HG02938 (cell line): ENCODE results near the gene NPDC1.

Experiments used
- ATAC-seq: cut with Tn5 transposase; IDR thresholded peaks from one replicate; pipeline ENCODE4 v1.9.1; 2021; ENCODE audit warnings: mild to moderate bottlenecking, moderate library complexity; ENCODE audit not compliant: unreplicated experiment

Gene NPDC1

DNA sequence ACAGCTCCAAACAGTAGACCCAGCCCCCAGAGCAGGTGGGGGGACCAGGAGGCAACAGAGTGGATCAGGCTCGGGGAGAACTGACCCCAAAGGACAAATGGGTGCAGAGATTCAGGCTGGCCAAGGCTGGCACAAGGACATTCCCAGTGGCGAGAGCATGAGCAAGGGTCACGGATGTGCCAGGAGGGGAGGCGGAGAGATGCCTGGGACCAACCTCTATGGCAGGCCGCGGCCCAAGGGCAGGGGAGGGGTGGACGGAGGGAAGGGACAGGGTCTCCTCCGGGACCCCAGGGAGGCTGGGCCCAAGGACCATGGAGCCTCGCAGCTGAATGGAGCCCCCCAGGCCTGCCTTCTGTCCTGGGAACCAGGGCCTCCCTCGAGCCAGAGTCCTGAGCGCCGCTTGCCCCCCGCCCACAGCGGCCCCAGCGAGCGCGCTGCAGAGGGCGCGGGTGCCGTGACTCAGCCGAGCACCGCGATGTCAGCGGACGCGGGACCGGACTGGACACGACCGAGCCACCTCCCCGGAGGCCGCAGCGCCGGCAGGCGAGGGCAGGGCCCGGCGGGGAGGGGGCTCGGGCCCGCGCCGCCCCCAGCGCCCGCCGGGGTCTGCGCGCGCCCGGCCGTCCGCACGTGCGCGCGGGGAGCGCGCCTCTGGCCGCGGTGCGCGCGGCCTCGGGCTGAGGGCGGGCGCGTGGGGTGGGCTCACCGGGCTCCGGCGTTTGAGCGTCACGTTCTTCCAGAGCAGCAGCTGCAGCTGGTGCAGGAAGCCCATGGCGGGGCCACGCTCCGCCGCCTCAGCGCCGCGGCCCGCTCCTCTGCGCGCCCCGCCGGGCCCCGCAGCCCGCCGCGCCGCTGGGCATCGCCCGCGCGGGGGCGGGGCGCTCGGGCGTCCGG lies 18.4 kb downstream of the NPDC1 start, which contains the start of gene ABCA2:
Gene ABCA2 (minus strand): TSS at position 869 of the 894 bp plus-strand sequence. CDS start 97 bp downstream, at position 772.
- no peak for ATAC-seq

DNA sequence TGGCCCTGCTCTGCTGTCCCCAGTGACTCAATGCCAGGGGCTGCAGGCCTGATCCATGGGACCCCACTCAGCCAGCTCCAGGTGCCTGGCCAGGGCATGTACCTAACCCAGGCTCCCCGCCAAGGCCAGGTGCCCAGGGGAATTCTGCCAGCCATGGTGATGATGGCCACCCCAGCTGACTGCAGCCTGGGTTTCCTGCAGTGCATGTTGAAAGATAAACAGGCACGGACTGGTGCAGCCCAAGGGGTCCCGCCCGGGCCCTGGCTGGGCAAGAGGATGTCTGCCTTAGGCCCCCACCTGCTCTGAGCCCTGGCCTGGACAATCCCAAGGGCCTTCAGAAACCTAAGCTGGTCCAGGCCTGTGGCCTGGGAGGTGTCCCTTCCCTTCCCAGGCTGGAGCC lies 19.1 kb downstream of the NPDC1 start:
- no peak for ATAC-seq

DNA sequence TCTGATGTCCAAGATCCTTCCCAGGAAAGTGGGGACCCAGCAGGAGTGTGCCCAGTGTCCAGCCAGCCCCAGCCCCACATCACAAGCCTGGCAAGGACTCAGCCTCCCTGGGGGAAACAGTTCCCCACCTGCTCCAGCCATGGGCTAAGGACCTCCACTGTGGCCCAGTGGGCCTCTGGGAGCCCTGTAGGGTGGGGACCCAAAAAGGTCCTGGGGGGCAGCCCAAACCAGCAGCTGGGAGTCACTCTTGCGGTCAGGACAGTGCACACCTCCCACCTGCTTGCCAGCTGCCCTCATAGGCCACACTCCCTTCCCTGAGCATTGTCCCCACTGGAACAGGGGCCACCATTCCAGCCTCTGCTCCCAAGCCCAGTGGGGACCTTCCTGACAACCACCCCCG lies 19.6 kb downstream of the NPDC1 start:
- ATAC-seq = no peak

DNA sequence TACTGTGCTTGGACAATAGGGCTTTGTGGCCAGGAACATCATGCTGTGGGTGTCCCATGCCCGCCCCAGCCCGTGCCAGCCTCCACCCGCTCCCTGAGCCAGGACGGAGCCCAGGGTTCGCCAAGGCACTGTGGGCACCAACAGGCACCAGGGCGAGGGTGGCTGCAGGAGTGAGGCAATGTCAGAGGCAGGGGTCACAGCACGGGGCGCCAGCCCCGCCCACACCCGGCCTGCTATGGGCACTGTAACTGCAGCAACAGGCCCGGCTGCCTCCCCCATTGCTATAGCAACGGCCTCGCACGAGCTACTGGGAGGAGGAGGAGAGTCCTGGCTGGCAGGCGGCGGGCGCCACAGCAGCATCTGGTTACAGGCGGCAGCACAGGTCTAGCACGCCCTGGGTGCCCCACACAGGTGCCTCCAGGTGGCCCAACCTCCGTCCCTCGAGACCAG lies 20.4 kb downstream of the NPDC1 start:
- no peak for ATAC-seq

DNA sequence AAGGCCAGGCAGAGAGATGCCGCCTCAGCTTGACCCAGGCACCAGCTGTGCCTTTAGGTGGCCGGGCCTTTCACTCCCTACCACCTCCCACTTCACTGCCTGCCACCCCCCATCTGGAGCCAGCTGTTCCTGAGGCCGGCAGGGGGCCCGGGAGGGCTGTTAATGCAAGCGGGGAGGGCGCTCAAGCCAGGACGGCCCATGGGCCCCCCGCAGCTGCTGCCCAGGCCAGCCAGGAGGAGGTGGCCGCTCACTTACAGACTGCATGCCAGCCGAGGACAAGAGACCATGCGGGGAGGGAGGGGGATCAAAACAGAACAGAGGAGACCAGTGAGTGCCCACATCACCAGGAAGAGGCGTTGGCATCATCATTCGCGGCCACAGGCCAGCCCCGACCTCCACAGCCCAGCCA lies 22.4 kb downstream of the NPDC1 start:
- no peak for ATAC-seq

DNA sequence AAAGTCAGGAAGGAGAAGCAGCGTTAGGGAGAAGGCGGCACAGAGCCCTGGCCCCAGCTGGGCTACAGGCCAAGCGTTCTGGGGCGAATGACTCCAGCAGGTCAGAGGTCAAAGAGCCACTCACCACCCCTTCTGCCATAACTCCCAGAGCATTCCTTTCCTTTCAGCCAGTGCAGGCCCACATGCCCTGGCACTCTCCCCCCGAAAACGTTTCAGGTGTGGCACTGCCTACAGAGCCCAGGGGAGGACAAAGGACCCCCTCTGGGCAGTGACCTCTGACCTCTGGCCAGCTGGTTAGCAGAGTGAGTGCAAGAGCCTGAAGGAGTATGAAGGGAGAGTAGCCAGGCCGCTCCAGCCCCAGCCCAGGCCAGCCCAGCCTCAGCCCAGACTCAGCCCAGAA lies 22.8 kb downstream of the NPDC1 start:
- ATAC-seq = no peak

DNA sequence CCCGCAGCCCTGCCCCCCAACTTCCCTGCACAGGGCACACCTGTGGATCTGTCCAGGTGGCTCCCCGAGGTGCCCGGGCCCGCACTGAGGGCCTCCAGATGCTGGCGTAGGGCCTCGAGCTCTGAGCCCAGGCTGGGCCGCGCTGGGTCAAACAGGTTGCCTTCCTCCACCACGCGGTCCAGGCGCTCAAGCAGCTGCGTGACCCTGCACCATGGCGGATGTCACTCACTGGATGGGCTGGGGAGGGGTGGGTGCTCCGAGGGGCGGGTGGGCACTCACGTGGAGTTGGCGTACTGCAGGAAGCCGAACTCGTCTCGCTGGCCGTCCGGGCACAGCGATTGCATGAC lies 23.3 kb downstream of the NPDC1 start:
- no peak for ATAC-seq

DNA sequence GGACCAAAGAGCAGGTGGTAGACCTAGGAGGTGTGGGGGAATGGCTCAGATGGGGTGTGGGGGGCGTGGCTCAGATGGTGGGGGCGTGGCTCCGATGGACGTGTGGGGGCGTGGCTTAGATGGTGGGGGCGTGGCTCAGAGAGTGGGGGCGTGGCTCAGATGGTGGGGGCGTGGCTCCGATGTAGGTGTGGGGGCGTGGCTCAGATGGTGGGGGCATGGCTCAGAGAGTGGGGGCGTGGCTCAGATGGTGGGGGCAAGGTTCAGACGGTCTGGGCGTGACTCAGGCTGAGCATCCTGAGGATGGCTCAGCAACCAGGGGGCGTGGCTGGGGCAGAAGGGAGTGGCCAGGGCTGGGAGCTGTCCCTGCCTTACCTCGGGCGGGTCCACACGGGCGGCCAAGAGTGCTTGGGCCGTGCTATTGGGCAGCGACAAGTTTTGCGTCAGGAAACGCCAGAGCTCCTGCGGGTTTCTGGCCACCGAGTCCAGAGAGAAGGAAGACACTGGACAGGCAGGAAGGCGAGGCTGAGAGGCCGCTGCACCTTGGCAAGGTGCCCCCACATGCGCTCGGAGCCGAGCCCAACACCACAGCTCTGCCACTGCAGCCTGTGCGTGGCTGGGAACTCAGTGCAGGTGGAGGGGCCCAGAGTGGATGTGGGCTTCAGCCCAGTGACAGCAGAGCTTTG lies 23.9 kb downstream of the NPDC1 start:
- ATAC-seq = no peak

DNA sequence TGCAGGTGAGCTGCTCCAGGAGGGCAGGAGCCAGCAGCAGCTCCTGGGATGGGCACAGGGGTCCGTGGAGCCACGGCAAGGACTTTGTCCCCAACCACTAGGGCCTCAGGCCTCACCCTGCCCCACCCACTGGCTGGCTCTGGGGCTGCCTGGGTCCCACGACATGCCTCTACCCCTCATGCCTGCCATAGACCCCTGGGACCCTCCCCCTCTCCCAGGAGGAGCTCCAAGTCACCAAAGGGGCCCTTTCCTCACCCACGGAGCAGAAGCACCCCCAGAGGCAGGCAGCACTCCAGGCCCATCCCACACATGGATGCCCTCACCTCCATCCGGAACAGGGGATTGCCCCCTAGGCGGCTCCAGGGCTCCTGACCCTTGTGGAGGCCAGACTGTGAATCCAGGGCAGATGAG lies 24.4 kb downstream of the NPDC1 start:
- no peak for ATAC-seq

DNA sequence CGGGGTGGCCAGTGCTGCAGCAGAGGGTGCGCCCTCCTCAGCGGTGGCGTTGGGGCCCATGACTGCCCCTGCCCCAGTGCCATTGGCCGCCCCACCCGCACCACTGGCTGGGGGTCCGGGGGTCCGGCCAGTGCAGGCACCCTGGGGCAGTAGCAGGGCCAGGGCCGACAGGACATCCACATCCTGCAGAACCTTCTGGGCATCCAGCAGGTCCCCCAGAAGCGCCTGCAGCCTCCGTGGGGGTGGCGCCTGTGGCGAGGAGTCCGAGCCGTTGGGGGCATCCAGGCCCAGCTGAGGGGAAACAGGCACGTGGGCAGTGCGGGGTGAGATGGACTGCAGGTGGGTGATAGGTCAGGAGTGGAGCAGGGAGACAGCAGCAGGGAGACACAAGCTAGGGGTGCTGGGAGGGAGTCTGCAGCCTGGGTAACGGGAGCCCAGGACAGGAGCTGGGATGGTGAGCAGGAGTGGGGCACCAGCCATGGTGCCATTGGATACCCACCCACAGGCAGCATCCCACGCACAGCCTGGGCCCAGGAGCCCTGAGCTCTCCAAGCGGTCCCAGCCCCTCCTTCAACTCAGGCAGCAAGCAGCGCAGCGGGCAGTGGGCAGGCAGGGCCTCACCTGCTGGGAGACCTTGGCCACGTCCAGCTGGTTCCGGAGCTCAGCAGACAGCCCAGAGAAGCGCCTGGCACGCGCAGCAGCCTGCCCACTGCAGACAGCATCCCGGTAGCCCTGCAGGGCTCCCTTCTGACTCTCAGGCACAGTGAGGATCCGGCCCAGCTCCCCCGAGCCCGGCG lies 25.0 kb downstream of the NPDC1 start:
- ATAC-seq = no peak

DNA sequence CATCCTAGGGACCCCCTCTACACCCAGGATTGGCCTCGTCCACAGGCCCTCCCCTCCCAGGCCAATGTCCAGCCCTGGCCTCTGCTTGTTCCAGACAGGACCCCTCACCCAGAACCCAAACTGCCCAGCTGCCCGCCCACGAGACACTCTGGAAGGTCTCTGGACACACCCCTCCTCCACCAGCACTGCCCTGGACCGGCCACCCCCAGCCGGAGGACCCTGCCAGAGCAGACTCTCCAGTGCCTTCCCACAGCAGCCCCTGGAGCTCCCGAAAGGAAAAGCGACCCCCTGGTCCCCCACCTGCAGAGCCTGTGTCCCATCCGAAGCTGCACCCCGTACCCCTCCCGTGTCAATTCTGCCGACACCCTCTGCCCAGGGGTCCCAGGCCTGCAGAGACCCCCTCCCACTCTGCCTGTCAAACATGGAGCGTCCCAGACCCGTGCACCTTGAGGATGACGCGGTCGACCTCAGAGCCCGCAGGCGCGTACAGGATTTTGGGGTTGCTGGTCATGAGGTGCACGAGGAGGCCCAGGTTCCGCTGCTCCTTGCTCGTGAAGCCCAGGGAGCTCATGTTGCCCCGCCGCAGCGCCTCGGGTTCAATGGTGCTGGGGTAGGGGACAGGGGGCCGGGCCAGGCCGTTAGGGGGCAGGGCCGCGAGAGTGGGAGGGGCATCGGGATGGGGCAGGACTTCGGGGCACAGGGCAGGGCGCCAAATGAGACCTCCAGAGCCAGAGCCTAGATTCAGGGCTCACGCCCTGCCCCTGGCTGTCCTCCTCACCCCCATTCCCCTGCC lies 25.9 kb downstream of the NPDC1 start:
- no peak for ATAC-seq

DNA sequence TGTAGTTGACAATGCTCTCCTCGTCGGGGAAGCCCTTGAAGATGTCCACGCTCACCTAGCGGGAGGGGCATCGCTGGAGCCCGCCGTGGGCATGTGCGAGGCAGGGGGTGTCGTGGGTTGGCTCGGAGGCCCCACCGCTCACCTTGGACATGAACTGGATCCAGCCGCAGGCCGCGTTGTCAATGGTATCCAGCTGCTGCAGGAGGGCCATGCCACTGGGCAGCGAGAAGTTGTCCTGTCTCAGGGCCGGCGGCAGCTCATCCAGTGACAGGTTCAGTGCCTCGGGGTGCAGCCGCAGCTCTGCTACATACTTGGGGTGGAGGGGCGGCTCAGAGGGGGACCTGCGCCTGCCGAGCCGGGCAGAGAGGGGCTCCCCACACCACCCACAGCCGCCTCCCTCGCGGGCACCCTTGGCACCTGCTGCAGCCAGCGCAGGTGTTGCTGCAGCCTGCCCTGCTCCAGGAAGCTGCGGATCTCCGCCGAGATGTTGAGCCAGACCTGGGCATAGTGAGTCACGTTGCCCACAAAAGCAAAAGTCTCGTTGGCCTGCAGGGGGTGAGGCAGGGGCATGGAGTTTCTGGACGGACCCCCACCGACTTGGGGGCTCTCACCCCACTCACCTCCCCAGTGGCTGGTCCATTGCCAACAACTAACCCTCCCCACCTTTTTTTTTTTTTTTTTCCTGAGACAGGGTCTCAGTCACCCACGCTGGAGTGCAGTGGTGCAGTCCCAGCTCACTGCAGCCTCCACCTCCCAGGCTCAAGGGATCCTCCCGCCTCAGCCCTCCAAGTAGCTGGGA lies 27.0 kb downstream of the NPDC1 start:
- no peak for ATAC-seq

DNA sequence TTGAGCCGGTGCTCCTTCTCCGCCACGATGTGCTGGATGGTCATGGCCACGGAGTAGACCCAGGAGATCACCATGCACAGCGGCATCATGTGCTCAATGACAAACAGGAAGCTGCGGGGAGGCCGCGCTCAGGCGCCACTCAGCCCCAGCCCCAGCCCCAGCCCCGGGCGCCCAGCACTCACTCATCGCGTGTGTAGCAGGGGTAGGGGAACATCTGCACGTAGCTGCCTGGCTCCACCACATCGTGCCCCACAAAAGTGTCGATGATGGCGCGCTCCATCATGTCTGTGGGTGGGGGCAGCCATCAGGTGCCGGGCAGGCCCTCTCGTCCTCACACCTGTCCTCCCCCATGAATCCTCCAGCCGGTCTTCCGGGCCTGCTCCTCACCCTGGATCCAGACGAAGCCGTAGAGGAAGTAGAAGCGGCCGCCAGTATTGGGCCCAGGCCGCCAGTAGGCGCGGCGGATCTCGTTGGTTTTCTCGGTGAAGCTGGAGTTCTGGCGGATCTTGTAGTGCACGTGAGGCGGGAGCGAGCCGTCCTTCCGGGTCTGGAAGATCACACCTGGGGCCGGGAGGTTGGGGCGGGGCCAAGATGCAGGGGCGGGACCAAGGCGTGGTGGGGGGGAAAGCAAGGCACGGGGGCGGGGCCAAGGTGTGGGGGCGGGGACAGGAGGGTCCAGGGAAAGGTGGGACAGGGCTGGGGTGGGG lies 28.0 kb downstream of the NPDC1 start:
- no peak for ATAC-seq

DNA sequence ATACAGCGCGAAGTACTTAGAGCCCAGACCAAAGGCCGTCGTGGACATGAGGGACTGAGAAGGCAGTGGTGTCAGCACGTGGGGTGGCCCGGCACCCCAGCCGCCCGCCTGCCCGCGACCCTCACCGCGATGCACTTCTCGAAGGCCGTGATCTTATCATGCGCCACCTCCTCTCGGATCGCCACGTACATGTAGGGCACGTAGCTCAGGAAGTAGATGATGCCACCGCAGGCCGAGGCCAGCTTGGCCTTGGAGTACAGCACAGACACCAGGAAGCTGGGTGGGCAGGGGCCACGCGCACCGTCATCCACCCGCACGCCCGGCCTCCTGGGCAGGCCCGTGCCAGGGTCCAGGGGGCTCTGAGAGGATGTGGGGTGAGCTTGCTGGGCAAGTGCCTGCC lies 28.9 kb downstream of the NPDC1 start:
- no peak for ATAC-seq

DNA sequence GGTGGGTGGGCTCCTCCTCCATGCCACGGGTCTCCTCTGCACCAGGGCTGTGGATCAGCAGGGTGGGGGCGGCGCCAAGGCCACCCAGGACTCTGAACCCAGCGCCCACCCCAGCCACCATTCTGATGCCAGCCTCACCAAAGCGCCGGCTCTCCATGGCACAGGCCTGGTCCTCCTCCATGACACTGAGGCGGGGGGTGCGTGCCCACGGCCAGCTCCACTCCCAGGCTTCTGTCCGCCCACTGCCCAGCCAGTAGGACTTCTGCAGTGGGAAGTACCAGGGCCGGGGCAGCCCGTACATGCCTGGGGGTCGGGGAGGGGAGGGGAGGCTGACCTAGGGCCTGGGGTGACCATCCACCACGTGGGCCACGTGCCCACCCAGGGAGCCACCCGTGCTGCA lies 29.5 kb downstream of the NPDC1 start:
- no peak for ATAC-seq

DNA sequence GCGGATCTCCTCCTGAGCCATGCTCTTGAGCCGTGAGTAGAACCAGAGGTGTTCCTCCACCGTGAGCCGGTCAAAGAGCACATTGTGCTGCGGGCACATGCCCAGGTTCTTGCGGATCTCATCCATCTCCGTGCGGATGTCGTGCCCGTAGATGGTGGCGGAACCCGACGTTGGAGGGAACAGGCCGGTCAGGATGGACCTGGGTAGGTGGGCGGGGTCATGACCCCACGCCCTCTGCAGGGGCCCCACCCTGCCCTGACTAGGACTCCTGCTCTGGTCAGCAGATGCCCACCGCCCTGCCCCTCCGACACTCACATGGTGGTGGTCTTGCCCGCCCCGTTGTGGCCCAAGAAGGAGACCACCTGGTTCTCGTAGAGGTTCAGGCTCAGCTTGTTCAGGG lies 30.0 kb downstream of the NPDC1 start:
- ATAC-seq = no peak

DNA sequence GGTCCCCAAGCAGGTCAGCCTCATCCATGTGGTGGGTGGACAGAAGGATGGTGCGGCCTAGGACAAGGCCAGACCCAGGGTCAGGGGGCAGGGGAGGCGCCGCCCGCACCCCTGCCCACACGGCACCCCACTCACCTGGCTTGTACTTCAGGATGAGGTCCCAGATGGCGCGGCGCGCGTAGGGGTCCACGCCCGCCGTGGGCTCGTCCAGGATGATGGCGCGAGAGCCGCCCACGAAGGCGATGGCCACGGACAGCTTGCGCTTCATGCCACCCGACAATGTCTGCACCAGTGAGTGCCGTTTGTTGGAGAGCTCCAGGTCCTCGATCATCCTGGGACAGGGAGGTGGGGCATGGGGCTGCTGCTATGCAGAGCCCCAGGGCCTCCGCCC lies 30.4 kb downstream of the NPDC1 start:
- no peak for ATAC-seq

DNA sequence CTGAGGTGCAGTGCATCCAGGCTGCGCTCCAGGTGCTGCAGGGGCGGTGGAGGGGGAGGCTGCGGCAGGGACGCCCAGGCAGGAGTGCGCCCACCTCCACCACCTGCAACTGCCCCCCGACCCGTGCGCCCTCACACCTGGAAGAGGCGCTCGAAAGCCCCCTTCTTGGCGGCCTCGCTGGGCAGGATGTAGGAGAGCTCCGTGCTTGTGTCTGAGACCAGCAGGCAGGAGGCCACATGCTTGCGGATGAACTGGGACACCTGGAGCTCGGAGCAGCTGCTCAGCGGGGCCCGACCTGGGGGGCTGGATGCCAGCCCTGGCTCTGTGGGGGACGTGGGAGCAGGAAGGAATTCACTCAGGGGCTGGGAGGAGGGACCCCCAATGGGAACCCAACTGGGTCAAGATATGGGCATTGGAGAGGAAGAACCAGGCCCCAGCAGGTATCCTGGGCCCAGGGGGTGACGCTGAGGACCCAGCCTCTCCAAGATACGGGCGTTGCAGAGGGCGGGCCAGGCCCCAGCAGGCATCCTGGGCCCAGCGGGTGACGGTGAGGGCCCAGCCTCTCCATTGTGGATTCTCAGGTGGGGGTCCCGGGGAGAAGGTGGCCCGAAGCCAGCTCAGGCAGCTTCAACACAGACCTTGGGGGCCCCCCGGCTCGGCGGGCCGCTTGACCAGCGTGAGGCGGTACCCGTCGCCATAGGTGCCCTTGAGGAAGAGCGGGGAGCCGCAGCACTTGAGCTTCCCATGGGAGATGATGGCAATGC lies 31.0 kb downstream of the NPDC1 start:
- no peak for ATAC-seq

DNA sequence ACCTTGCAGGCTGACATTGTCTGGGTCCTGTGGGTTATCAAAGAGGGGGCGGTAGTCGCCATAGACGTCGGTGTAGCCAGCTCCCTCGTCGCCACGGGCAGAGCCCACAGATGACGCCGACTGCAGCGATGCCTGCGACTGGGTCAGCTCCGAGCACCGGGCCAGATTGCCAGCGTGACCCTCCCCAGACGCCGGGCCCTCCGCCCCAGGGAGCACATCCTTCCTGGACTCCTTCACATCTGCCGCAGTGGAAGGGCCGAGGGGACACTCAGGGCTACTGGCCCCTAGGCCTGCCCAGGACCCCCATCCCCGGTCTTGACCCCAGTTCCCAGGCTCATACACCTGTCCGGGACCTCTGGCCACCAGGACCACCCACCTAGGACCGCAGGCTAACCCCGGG lies 31.8 kb downstream of the NPDC1 start:
- ATAC-seq = no peak
